SK-N-SH (cell line): Measurements from ENCODE around the gene UBE2N. TPM values are rescaled to one million over a fixed set of nuclear protein-coding genes. Genes with fewer than 3 reads are reported as not detected.
A peak's percentile ranks its signal among the peaks of the same experiment; 100 is the strongest.

Experiments used
- CTCF ChIA-PET: fragments of 300-600, 350-600 bp; formaldehyde crosslinking; extraction: SDS; loops from one replicate; lab custom pipeline; 2021; lab: Yijun Ruan, JAX
- POLR2A ChIA-PET: fragments of 350-600 bp; sonication (Branson Sonifier 250); formaldehyde crosslinking; extraction: SDS; loops from one replicate; lab custom pipeline; 2020; ENCODE audit warnings: antibody characterized with exemption, inconsistent platforms; lab: Yijun Ruan, JAX
- DNase-seq: peaks from one replicate; pipeline ENCODE4 v3.0.0; 2012
- H2AFZ ChIP-seq: fragments of 200-600 bp; sonication (generic); 2 replicates; pipeline ENCODE4 v1.8.1; 2016; ENCODE audit warnings: antibody characterized with exemption, mild to moderate bottlenecking, low read depth
- H3F3A ChIP-seq: fragments of 200-600 bp; sonication (generic); replicated peaks from 2 replicates; pipeline ENCODE3; 2016; ENCODE audit warnings: antibody characterized with exemption, mild to moderate bottlenecking; ENCODE audit not compliant: insufficient read depth
- H3K27ac ChIP-seq, 2 experiments: fragments of 200-500 bp in 1 of 2; fragments of 200-600 bp in 1 of 2; sonication (Bioruptor generic) in 1 of 2; sonication (generic), shearing (Covaris generic) in 1 of 2; 2 replicates each; pipeline versions ENCODE4 v1.5.1 to v1.6.1; 2014 to 2016; ENCODE audit warnings: low read depth in 2 of 2, inconsistent platforms in 1 of 2, low read length in 1 of 2, mild to moderate bottlenecking in 1 of 2, mixed read lengths in 1 of 2
- H3K27me3 ChIP-seq: fragments of 200-600 bp; sonication (generic), shearing (Covaris generic); 2 replicates; pipeline ENCODE4 v1.6.1; 2016; ENCODE audit warnings: mixed run types; ENCODE audit not compliant: insufficient read depth
- H3K36me3 ChIP-seq, 2 experiments: fragments of 200-500 bp in 1 of 2; fragments of 200-600 bp in 1 of 2; sonication (Bioruptor generic) in 1 of 2; sonication (generic) in 1 of 2; replicated peaks in 1 of 2; 2 replicates each; pipeline versions ENCODE3 to v1.5.1; 2014 to 2016; ENCODE audit warnings: low read length in 1 of 2, mild to moderate bottlenecking in 1 of 2; ENCODE audit not compliant: insufficient read depth in 2 of 2, control insufficient read depth in 1 of 2
- H3K4me1 ChIP-seq, 2 experiments: fragments of 200-500 bp in 1 of 2; fragments of 200-600 bp in 1 of 2; sonication (Bioruptor generic) in 1 of 2; sonication (generic), shearing (Covaris generic) in 1 of 2; 2 replicates each; pipeline versions ENCODE4 v1.5.1 to v1.6.1; 2014 to 2016; ENCODE audit warnings: low read depth in 1 of 2, low read length in 1 of 2, mixed run types in 1 of 2; ENCODE audit not compliant: insufficient read depth in 2 of 2, control insufficient read depth in 1 of 2
- H3K4me2 ChIP-seq: fragments of 200-600 bp; sonication (generic), shearing (Covaris generic); 2 replicates; pipeline ENCODE4 v1.6.1; 2017; ENCODE audit warnings: mixed run types
- H3K4me3 ChIP-seq, 2 experiments: fragments of 200-500 bp in 1 of 2; fragments of 200-600 bp in 1 of 2; sonication (Bioruptor generic) in 1 of 2; sonication (generic), shearing (Covaris generic) in 1 of 2; 2 replicates each; pipeline versions ENCODE4 v1.5.1 to v1.8.1; 2014 to 2016; ENCODE audit warnings: low read depth in 2 of 2, inconsistent platforms in 1 of 2, low read length in 1 of 2, mild to moderate bottlenecking in 1 of 2, mixed read lengths in 1 of 2, moderate library complexity in 1 of 2
- H3K79me2 ChIP-seq: fragments of 200-600 bp; sonication (generic); 2 replicates; pipeline ENCODE4 v1.8.1; 2017; ENCODE audit warnings: mild to moderate bottlenecking; ENCODE audit not compliant: insufficient read depth
- H3K9ac ChIP-seq: fragments of 200-600 bp; sonication (generic); 2 replicates; pipeline ENCODE4 v1.6.1; 2017; ENCODE audit warnings: mixed run types
- H3K9me2 ChIP-seq: fragments of 200-600 bp; sonication (generic); 2 replicates; pipeline ENCODE4 v1.6.1; 2017; ENCODE audit warnings: mixed run types
- H3K9me3 ChIP-seq: fragments of 200-600 bp; sonication (generic); 2 replicates; pipeline ENCODE4 v1.6.1; 2017; ENCODE audit warnings: mixed run types, mild to moderate bottlenecking, moderate library complexity
- H4K20me1 ChIP-seq: fragments of 200-600 bp; sonication (generic); 2 replicates; pipeline ENCODE4 v1.6.1; 2017; ENCODE audit warnings: mild to moderate bottlenecking, mixed run types; ENCODE audit not compliant: insufficient read depth
- EP300 ChIP-seq, 2 experiments: IDR thresholded peaks; 2 replicates each; pipeline versions ENCODE4 v1.4.0 to v1.6.1; 2012; ENCODE audit warnings: borderline replicate concordance in 1 of 2, low read depth in 1 of 2, low read length in 1 of 2
- FOSL2 ChIP-seq: IDR thresholded peaks from 2 replicates; pipeline ENCODE4 v1.4.0; 2012; ENCODE audit warnings: low read depth, mild to moderate bottlenecking, moderate library complexity, borderline replicate concordance
- FOXJ3 ChIP-seq: sonication (generic); formaldehyde crosslinking; IDR thresholded peaks from 2 replicates; pipeline ENCODE4 v1.5.1; 2020; ENCODE audit warnings: mild to moderate bottlenecking, missing genetic modification reagents
- GABPA ChIP-seq: IDR thresholded peaks from 2 replicates; pipeline ENCODE4 v1.4.0; 2012; ENCODE audit warnings: low read depth, mild to moderate bottlenecking
- GATA2 ChIP-seq: sonication (generic); formaldehyde crosslinking; IDR thresholded peaks from 2 replicates; pipeline ENCODE4 v1.5.0; 2020; ENCODE audit warnings: mild to moderate bottlenecking, missing genetic modification reagents
- IRF3 ChIP-seq: fragments of 150-350 bp; IDR thresholded peaks from 2 replicates; pipeline ENCODE4 v1.6.1; 2016; ENCODE audit warnings: mild to moderate bottlenecking, low read depth, low read length
- JUND ChIP-seq: IDR thresholded peaks from 2 replicates; pipeline ENCODE4 v1.4.0; 2012
- MXI1 ChIP-seq: IDR thresholded peaks from 2 replicates; pipeline ENCODE4 v1.6.1; 2012; ENCODE audit warnings: mild to moderate bottlenecking, low read depth, low read length, improper control_type of control experiment
- NFIC ChIP-seq: IDR thresholded peaks from 2 replicates; pipeline ENCODE4 v1.4.0; 2012; ENCODE audit warnings: borderline replicate concordance
- RCOR1 ChIP-seq: fragments of 150-350 bp; IDR thresholded peaks from 2 replicates; pipeline ENCODE4 v1.6.1; 2017; ENCODE audit warnings: antibody characterized with exemption, low read length
- REST ChIP-seq: IDR thresholded peaks from 2 replicates; pipeline ENCODE4 v1.6.1; 2012; ENCODE audit warnings: mild to moderate bottlenecking, low read depth, low read length, moderate library complexity
- RFX5 ChIP-seq: IDR thresholded peaks from 2 replicates; pipeline ENCODE4 v1.6.1; 2012; ENCODE audit warnings: mild to moderate bottlenecking, improper control_type of control experiment, low read length
- RXRA ChIP-seq: IDR thresholded peaks from 2 replicates; pipeline ENCODE4 v1.4.0; 2012; ENCODE audit warnings: low read depth, mild to moderate bottlenecking, borderline replicate concordance
- SIN3A ChIP-seq: IDR thresholded peaks from 2 replicates; pipeline ENCODE4 v1.6.1; 2012; ENCODE audit warnings: low read depth, mild to moderate bottlenecking, low read length, moderate library complexity, borderline replicate concordance
- TCF12 ChIP-seq: IDR thresholded peaks from 2 replicates; pipeline ENCODE4 v1.4.0; 2012
- TEAD4 ChIP-seq: IDR thresholded peaks from 2 replicates; pipeline ENCODE4 v1.4.0; 2012; ENCODE audit warnings: mild to moderate bottlenecking, borderline replicate concordance; ENCODE audit not compliant: insufficient read depth
- USF1 ChIP-seq: IDR thresholded peaks from 2 replicates; pipeline ENCODE4 v1.4.0; 2012; ENCODE audit warnings: low read depth, borderline replicate concordance
- USF2 ChIP-seq: fragments of 150-350 bp; IDR thresholded peaks from 2 replicates; pipeline ENCODE4 v1.6.1; 2017; ENCODE audit warnings: antibody characterized with exemption, low read length, low read depth, borderline replicate concordance
- YY1 ChIP-seq: IDR thresholded peaks from 2 replicates; pipeline ENCODE4 v1.4.0; 2012; ENCODE audit warnings: low read depth, mild to moderate bottlenecking
- WGBS: methylation state at CpG from one replicate; pipeline ENCODE4 v1.1.6; 2017; ENCODE audit warnings: low lambda C conversion rate; 5-methylcytosine and 5-hydroxymethylcytosine counted together
- polyA plus RNA-seq, 3 experiments: library from polyadenylated mRNA; depleted of rRNA; stranded (reverse); fragments of >200 nt; gene quantifications; 2 replicates each; pipeline ENCODE4 v1.2.3, GENCODE V29; 2012
- TF ChIP-seq, protein P1 (sequence below): fragments of 200-600 bp; sonication (generic); IDR thresholded peaks from 2 replicates; pipeline ENCODE4 v1.6.1; 2017; ENCODE audit warnings: antibody characterized with exemption, mild to moderate bottlenecking, moderate library complexity

Gene UBE2N
- polyA plus RNA-seq, 1 of the 3 experiments (the other 2 are of a cell fraction), result 102 TPM

DNA sequence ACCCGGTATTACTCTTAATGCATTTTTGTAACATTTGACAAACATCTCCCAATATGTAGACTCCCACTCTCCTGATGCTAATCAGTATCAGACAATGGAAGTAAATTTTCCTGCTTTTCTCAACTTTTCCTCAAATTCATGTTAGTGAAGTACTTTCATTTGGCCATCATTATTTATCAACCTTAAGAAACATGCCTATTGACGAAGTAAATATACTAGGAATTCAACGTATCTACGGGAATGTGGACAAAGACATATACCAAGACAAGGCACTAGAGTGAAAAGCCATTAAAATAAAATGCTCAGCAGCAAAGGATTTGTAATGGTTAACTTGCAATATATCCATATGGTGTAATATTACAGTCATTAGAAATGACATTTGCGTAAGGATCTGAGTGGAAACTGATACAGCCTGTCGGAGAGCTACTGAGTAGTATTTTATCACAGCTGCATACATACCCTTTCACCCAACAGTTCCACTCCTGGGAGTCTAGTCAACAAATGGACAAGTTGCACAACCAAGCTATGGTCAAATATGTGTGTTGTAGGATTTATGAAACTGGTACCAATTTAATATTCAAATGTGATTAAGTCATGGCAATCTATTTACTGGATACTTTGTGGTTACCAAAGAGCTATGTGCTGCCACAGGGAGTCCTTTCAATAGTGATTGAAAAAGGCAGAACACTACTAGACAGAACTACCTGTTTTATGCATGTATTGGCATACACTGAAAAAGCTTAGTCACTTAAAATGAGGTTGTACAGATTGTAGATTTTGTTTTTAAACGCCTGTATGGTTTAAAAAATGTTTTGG lies 37.6 kb downstream of the UBE2N start:
- H3K27me3 ChIP-seq, result no peaks in the 10 kb centered on the region
- peaks cover 20% of the 10 kb centered on the region for H3K79me2 ChIP-seq
- no peaks in the 10 kb centered on the region for H3K9me3 ChIP-seq
- H3K4me3 ChIP-seq, result no peak overlapping the region
- POLR2A ChIA-PET, result no interaction called here
- H3K4me1 ChIP-seq, result peaks cover 0 to 10% of the 10 kb centered on the region in 2 experiments; a peak in 3 of 4 replicates
- no peak overlapping the region for H2AFZ ChIP-seq
- H3K27ac ChIP-seq, result peak overlapping the region; percentile 16 to 23; a peak in 3 of 4 replicates
- CTCF ChIA-PET, result interaction anchor here (0.7 to 4.5 kb wide), 5 partner anchors 7 to 1472 kb away, joined by 3 to 21 read pairs (median 11); no protein-coding TSS in a partner anchor
- no peak overlapping the region for H3K9ac ChIP-seq
- 95% methylated on average over 7 of the region's 7 CpGs for WGBS
- peaks cover 56% of the 10 kb centered on the region for H3F3A ChIP-seq
- TF ChIP-seq REST, result no peak
- no peak for TF ChIP-seq RXRA
- no peak for TF ChIP-seq FOSL2
- no peak for TF ChIP-seq JUND
- TF ChIP-seq IRF3, result no peak
- no peak for TF ChIP-seq USF1
- no peak for TF ChIP-seq RCOR1
- no peak for TF ChIP-seq FOXJ3
- no peak for TF ChIP-seq SIN3A
- TF ChIP-seq USF2, result no peak
- TF ChIP-seq GATA2 (CRISPR knock-in tag), result no peak
- TF ChIP-seq NFIC, result no peak
- no peak for TF ChIP-seq RFX5
- TF ChIP-seq MXI1, result no peak
- TF ChIP-seq TEAD4, result no peak
- no peak for TF ChIP-seq YY1
- TF ChIP-seq, protein P1, sequence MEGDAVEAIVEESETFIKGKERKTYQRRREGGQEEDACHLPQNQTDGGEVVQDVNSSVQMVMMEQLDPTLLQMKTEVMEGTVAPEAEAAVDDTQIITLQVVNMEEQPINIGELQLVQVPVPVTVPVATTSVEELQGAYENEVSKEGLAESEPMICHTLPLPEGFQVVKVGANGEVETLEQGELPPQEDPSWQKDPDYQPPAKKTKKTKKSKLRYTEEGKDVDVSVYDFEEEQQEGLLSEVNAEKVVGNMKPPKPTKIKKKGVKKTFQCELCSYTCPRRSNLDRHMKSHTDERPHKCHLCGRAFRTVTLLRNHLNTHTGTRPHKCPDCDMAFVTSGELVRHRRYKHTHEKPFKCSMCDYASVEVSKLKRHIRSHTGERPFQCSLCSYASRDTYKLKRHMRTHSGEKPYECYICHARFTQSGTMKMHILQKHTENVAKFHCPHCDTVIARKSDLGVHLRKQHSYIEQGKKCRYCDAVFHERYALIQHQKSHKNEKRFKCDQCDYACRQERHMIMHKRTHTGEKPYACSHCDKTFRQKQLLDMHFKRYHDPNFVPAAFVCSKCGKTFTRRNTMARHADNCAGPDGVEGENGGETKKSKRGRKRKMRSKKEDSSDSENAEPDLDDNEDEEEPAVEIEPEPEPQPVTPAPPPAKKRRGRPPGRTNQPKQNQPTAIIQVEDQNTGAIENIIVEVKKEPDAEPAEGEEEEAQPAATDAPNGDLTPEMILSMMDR, result no peak
- no peak for TF ChIP-seq EP300 (IDR thresholded peaks at IDR 0.05; ENCODE audit: borderline replicate concordance in 1 of 2, low read depth in 1 of 2, low read length in 1 of 2)
- TF ChIP-seq GABPA, result no peak
- no peak for TF ChIP-seq TCF12
- H3K9me2 ChIP-seq, result no peaks in the 10 kb centered on the region
- peaks cover 44 to 55% of the 10 kb centered on the region in 2 experiments for H3K36me3 ChIP-seq
- DNase-seq, result no peak
- H4K20me1 ChIP-seq, result peaks cover 3% of the 10 kb centered on the region; the same call in 1 of the 2 replicates
- H3K4me2 ChIP-seq, result no peak overlapping the region
